SHP77 (cell line): ENCODE measurements around the gene TNRC18.
"Not testable (repeated sequence)": the region's sequence is repeated elsewhere in the genome, so short reads cannot be mapped to it uniquely, and the experiment has no call there.

Source experiments
- DNase-seq, 2 experiments: peaks; one replicate each; lab custom pipeline; 2025; lab: John Stamatoyannopoulos, UW

The TNRC18 gene

DNA sequence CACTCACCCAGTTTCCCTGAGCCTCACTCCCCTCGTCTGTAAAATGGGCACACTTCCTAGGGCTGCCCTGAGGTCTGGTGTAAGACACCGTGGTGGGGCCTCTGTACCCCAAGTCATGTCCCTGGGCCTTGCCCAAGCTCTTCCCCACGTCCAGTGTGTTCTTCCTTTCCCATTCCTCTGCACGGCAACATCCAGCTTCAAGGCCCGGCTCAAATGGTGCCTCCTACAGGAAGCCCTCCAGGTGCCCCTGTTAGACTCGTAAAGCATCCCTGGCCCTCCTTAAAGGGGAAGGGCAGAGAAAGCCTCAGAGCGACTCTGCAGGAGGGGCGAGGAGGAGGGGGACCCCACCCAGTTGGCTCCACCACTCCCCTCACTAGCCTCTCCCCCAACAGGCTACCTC is 132.3 kb downstream of the TNRC18 start:
- no peak for DNase-seq

DNA sequence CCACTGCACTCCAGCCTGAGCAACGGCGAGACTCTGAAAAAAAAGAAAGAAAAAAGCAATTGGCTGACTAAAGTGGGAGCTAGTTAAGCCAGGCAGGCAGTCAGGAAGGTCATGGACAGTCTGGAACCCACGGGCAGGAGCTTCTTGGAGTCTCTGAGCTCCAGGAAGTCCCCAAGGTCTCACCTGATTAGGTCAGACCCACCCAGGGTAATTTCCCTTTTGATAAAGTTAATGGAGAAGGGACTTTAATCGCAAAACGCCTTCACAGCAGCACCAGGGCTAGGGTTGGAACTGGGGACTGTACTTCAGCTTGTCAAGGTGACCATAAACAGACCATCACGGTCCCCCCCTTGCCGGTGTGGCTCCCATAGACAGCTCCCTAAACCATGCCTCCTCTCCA is 134.3 kb downstream of the TNRC18 start:
- DNase-seq, result no peak

DNA sequence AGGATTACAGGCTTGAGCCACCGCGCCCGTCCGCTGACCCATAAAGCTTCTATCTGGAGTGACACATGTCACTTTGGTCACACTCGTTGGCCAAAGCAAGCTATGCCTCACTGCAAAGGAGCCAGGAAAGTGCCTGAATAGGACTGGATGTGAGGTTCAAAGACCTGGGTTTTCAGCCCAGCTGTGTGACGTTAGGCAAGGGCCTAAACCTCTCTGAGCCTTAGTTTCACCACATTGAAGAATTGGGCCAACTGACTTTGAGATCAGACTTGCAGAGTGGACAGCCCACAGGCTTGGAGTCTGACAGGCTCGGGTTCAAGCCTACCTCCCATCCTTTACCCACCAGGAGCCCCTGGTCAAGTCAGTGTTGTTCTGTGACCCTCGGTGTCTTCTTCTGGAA is 135.1 kb downstream of the TNRC18 start:
- not testable (repeated sequence) for DNase-seq

DNA sequence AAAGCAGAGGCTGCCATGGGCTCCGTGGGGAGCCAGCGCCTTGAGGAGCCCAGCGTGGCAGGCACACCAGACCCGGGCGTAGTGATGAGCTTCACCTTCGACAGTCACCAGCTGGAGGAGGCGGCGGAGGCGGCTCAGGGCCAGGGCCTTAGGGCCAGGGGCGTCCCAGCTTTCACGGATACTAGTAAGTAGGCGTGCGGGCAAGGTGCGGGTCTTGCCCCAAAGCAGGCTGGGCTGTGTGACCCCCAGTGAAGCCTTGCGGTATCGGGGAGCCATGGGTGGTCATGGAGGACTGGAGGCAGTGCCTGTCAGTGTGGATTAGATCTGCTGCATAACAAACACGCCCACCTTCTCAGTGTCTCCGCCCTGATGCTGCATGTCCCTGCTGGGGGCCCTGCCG is 135.8 kb downstream of the TNRC18 start:
- no peak for DNase-seq

DNA sequence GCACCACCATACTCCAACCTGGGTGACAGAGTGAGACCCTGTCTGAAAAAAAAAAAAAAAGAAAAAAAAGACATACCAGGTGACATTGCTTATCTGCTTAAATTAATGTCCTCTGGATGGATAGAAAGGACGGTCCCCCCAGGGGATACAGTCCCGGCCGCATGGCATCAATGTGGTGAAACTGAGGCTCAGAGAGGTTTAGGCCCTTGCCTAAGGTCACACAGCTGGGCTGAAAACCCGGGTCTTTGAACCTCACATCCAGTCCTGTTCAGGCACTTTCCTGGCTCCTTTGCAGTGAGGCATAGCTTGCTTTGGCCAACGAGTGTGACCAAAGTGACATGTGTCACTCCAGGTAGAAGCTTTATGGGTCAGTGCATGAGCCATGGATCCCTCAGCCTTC is 136.3 kb downstream of the TNRC18 start:
- DNase-seq, result not testable (repeated sequence)

DNA sequence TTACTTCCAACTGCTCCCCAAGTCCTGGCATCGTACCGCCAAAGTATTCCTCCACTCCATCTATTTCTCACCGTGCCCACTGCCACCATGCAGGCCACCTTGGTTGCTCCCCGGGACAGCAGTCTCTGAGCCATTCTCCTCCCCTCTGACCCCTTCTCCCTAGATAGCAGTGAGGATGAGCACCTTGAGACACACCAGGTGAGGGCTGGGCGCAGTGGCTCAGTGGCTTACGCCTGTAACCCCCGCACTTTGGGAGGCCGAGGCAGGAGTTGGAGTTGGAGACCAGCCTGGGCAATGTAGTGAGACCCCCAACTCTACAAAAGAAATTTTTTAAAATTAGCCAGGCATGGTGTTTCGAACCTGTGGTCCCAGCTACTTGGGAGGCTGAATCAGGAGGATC is 136.7 kb downstream of the TNRC18 start:
- DNase-seq, result no peak

DNA sequence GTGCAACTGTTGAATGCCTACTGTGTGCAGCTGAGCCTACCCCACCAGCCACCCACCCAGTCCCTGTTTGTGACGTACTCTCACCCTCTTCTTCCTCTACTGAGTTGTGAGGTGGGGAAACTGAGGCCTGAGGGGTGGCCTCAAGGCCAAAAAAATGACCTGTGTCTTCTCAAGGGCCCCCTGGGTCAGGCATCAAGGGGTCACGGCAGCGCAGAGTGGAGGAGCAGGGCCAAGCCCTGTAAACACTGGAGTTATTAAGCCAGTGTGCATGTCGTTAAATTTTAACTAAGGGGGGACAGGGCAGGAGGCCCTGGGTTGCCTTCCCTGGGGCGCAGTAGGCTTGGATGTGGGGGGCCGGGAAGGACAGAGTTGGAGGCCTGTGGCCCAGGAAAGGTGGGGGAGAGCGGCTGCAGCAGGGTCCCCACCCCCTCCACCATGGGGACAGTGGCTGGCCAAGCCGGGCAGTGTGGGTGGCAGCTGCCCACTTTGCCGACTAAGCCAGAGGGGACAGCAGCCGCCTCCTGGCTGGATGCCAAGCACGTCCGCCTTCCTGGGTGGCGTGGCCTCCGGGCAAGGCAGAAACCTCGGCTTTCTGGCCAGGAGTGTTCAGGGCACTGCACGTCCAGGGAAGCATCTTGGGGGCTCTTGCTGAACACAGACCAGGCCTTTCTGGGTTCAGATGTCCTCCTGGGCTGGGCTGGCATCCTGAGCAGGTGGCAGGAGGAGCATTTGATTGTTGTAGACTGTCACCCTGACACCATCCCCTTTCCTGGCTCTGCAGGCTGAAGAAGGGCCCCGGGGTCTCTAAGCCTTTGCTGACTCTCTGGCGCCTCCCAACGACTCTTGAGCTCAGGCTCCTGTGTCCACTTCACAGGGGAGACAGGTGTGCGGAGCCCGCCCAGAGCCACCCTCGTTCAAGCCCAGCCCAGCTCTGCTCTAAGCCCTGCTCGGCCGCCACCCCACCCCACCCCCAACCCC is 139.0 kb downstream of the TNRC18 start:
- peak; percentile 98 for DNase-seq

DNA sequence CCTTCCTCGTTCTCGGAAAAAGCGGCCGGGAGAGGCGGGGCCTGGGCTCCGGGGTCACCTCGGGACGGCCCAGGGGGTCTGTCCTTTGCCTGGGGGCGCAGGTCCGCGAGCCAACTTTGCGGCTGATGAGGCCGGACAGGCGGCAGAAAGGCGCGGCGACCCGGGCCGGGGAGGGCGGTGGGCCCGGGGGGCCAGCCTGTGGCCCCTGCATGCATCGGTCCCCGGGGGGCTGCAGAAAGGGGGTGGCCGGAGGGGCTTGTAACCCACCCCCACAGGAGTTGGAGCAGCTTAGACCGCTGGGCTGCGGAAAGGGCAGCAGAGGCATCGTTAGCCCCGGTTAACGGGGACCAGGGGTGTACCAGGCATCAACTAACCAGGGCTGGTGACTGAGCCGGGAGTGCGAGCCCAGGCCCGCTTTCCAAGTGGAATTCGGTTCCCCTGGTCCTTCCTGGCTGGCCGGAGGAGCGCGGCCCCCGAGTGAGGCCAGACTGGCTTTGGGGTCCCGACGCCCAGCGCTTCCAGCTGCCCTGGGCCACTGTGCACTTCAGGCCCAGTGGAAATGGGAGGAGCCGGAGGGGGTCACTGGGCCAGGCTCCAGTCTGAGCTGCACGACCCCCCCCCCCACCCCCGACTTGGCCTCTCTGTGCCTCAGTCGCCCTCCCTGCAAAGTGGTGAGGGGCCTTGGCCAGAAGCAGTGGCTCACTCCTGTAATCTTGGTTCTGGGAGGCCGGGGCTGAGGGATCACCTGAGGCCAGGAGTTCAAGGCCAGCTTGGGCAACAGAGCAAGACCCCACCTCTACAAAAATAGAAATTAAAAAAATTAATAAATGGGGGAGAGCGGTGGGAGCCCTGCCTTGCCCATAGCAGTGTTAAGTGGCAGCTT is 140.0 kb downstream of the TNRC18 start:
- DNase-seq, result no peak

DNA sequence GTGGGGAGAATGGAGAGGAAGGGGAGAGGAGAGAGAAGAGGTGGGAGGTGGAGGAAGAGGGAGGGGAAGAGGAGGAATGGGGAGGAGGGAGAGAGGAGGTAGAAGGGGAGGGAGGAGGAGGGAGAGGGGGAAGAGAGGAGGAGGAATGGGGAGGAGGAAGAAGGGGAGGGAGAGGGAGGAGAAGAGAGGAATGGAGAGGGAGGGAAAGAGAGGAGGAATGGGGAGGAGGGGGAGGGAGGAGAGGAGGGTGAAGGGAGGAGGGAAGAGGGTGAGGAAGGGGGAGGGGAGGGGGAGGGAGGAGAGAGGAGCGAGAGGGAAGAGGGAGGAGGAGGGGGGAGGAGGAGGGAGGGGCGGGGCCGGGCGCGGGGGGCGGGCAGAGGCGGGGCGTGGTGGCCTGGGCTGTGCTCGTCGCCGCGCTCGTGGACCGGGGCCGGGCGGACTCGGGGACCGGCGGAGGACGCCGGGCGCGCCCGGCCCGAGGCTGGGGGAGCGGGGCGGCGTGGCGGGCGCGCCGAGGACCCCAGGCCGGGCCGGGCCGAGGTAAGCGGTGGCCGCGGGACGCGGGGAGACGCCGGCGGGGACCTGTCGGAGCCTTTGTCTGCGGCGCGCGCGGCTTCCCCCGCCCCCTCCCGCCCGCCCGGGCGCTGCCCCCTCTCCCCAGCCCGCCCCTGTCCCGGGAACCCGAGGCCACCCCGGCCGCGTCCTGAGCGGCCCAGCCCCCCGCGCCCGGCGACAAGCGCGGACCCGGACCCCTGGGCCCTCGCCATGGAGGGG is 140.9 kb downstream of the TNRC18 start, which contains the start of gene SLC29A4:
TSS of gene SLC29A4 (plus strand) at position 401 of the 774 bp plus-strand sequence. CDS start 4,874 bp downstream, outside the sequence.
- peak in 1 of 2 experiments; percentile 26 for DNase-seq

DNA sequence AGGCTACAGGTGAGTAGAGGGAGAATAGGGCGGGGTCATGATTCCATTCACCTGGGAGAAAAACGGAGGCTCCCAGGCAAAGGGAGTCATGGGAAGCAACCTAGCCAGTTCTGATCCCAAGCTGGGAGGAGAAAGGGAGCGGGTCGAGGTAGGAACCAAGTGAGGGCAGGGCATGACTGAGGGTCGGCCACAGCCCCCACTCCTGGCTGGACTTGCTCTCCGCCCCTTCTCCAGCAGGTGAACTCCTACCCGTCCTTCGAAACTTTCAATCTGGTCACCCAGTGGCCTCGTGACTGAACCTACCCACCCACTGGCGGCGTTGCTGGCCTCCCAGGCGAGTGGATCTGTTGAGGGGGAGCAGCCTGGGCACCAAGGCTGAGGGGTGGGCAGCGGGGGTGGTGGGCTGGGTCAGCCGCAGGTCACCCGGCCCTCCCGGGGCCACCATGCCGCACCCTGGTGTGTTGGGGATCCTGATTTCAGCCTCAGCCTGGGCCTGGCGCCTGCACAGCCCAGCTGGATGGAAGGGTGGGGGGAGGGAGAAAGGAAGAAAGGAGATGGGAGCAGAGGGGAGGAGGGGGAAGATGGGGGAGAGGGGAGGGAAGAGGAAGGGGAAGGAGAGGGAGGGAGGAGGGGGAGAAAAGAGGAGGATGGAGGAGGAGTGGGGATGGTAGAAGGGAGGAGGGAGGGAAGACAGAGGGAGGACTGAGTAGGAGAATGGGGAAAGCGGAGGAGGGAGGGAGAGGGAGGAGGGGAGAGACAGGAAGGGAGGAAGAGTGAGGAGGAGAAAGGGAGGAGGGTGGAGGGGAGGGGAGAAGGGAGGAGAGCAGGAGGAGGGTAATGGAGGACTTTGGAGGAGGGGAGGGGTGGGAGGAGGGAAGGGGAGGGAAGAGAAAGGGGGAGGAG is 141.8 kb downstream of the TNRC18 start:
- DNase-seq, result not testable (repeated sequence)

DNA sequence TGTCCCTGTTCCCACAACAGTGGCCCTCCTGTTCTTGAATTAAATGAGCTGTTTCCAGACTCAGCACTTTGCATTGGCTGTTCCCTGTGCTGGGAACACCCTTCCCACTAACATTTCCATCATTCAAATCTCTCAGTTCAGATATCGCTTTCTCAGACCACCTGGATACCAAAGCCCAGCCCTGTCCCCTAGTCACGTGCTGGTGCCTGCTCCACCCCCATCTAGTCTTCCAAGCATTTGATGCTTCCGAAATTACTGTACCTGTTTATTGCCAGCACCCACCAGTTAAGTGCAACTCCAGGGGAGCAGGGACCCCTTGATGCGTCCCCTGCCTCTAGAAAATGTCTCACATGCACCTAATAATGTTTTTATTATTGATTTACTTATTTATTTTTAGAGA is 143.9 kb downstream of the TNRC18 start:
- no peak for DNase-seq

DNA sequence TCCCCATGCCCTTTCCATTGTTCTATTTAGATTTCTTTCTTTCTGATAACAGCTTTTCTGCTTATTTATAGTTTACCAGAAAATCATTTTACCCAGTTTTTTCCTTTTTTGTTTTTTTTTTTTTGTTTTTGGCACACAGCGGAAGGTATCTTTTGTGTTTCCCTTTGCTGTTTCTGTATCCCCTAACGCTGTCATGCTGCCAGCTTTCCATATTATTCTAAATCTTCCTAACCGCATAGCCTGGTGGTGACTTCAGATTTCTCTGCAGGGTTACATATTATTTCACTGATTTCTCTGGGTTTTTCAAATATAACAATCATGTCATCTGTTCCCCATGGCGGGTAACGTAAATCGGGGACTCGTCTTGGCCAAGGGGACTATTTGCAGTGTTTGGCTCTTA is 144.9 kb downstream of the TNRC18 start:
- DNase-seq, result no peak

DNA sequence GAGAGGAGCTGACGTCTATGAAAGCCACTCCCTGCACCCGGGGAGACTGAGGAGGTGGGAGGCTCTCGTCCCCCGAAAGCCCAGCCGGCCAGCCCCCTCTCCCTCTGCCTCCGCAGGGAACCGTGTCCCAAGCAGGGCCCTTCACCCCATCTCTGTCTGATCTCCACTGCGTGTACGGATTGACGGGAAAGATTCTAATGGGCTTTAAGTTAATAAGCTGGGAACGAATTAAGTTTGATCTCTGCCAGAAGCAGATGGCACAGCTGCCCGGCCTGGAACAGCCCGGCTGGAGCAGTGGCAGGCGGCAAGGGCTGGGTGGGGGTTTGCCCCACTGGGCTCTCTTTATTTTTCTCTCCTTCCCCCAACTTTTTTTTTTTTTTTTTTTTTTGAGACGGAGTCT is 147.0 kb downstream of the TNRC18 start:
- DNase-seq, result no peak

DNA sequence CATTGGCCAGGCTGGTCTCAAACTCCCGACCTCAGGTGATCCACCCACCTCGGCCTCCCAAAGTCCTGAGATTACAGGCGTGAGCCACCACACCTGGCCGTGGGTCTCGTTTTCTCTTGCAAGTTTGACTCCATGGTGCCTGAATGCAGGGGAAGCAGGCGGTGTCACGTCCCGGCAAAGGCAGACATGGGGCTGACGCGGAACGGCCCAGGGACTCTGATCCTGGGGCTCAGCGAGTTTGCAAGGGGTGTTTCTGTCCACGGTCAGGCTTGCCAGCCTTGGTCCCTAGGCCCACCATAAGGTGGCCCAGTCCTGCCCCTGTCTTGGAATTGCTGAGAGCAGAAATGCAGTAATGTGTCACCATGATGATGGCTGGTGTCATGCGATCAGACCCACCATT is 147.5 kb downstream of the TNRC18 start:
- not testable (repeated sequence) for DNase-seq

DNA sequence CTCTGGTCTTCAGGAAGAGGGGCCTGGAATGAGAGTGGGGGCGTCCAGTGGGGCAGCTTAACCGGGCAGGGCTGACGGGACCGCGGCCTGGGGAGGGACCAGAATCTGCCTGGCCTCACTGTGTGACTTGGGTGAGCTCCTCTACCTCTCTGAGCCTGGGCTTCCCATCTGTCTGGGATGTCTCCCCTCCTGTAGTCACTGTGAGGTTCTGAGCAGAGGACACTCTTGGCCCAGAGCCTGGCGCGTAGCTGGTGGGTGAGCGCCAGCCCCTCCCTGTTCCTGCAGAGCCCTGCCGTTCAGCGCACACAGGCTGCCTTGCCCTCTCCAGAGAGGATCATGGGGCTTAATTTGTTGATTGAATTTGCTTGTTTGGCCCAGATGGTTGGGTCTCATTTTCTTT is 148.1 kb downstream of the TNRC18 start:
- DNase-seq, result peak; percentile 26 to 51

DNA sequence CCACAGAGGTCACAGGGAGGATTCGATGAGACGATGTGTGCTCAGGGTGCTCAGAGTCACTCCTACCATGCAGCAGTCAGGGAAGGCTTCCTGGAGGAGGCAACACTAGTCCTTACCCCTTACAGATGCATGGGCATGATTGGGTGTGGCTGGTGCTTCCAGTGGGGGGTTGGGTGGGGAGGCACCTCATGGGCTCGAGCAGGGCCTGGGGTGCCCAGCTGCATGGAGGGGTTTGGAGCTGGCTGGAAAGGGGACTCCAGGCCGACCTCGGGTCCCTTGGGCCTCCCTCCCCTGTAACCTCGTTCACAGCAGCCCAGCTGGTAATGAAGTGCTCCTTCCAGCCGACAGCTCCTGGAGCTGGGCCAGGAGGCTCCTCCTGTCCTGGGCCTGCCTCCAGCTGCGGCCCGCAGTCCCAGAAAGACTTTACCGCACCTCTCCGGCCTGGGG is 148.6 kb downstream of the TNRC18 start:
- peak; percentile 31 to 45 for DNase-seq

DNA sequence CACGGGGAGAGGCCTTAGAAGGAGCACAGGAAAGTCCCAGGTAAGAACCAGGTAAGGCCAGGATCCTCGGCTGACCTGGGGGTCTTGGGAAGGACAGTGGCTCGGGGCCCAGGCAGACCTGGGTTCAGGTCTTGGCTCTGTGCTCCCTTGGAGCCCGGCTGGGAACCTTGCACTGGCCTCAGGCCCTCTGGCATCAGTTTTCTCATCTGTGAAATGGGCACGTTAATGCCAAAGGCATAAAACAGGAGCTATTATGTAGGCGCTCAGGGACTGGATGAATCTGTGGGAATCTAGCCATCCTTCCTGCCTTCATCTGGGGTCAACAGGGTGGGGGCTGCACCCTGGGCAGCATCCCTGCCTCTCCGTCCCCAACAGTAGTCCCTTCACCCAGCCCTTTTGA is 149.2 kb downstream of the TNRC18 start:
- no peak for DNase-seq

DNA sequence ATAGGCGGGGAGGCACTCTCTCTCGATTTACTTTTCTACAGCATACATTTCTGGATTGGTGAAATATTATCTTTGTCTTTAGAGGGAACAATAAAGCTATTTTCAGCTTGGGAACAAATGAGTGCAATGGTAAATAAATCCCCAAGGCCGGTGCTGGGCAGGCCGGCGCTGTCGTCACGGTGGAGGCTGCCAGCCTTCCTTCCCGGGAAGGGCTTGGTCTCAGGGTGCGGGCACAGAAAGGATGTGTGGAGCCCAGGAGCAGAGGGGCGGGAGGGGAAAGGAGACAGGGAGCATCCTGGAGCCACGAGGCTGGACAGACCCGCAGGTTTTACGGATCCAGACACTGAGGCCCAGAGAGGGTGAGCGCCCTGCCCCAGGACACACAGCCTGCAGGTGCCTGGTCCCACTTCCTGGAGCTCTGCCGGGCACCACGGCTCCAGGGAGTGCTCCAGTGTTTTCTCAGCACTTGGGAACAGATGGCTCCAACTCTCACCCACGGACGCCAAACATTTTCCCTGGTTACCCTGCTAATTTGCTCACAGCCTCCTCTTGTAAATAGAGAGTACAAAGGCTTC is 149.7 kb downstream of the TNRC18 start:
- peak; percentile 74 to 84 for DNase-seq

DNA sequence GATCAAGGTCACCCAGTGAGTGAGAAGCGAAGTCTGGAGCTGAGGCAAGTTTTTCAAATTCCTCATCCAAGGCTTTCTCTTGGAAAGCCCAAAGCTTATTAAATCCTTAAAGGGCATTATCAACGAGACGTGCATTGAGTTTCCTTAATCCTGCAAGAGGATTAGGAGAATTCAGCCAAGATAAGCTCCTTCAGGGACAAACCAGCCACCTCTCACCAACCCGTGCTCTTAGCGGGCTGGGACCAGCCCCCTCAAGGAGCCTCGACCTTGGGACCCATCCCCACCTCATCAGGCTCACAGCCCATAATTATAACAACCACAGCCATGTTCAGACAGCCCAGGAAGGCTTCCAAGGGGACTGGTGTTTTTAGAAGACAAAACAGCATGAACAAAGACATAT is 152.8 kb downstream of the TNRC18 start:
- no peak for DNase-seq

DNA sequence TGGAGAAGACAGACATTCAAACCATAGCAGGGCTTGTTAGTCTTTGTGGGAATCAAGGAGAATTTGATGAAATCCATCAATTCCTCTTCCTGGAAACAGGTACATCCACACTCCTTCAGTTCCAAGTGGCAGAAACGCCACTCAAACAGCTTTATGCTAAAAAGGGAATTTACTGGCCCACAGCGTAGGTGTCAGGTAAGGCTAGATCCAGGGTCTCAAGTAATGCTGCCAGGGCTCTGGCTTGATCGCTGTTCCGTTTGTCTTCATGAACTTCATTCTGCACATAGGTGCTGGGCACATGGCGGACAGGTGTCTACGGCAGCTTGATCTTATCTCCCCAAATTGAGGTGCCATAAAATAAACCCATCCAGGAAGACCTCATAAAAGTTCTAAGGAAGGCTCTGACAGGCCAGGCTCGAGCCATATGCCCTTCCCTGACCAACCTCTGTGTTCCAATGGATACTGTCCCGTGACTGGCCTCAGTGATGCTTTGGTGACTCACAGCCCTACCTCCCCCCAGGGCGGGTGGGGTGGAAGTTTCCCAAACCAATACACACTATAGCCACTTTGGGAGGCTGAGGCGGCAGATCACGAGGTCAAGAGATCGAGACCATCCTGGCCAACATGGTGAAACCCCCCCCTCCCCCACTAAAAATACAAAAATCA is 153.5 kb downstream of the TNRC18 start:
- not testable (repeated sequence) for DNase-seq
